NCI-H1436 (cell line): Measurements from ENCODE around the gene RPS6KL1.
A peak's percentile ranks its signal among the peaks of the same experiment; 100 is the strongest.

ENCODE experiments used
- DNase-seq: peaks from one replicate; lab custom pipeline; 2025; lab: John Stamatoyannopoulos, UW

The RPS6KL1 gene

DNA sequence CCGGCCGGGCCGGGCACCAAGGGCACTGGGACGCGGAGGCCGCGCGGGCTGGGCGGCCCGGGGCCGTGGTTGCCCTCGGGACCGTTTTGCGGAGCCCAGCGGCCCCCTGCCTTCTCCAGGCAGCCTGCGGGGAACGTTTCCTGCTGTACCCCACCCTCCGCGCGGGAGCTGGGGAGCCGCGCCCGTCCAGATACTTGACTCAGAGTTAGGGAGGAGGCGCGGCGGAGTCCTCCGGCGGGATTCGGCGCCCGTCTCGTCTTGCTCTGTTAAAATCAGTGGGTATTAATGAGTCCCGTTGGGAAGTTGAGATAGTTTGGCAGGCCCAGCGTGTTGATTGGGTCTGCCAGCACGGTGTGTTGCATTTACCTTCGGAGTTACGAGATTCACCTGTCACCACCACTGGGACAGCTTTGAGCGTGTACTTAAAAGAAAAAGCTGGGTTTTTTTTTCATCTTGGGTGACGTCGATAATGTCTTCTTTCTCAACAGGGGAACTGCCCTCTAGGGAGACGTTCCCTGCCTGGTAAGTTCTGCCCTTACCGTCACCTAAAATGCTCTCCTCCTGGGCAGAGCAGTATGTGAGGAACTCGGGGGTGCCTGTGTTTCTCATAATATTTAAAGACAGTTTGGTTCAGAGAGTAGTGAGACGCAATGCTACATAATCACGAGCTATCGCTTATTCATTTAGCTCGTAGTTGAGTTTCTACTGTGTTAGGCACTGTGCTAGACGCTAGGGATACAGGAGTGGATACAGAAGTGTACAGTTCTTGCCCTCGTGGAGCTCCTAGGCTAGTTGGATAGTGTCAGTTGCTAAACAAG, 40.7 kb downstream of the RPS6KL1 start:
- DNase-seq = no peak

DNA sequence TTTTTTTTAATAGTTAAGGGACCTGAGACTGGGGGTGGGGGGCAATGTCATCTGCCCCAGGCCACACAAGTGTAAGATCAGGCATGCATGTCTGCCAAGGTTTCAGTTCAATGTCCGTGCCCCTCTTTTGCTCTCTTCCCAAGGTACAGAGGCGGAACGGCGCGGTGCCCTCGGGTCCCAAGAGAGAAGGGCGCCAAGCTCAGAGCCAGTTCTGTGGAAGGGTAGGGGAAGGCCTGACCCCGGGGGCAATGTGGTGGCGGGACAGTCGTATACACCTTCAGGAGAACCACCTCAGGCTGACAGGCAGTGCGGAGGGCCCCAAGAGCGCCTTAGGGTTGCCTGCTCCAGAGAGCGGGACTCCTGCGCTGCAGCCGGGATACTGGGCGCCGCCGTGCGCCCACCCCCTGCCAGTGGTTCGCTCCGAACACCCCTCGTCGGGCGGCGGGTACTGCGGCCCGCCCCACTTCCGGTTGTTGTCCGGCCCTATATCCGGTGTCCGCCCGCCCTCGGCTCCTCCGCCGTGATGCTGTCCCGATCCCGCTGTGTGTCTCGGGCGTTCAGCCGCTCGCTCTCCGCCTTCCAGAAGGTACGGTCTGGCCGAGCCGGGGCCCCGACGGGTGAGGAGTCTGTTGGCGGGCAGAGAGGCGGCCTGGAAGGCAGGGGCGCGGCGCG, 41.5 kb downstream of the RPS6KL1 start, which contains the start of gene DLST:
Gene DLST, plus strand, starts transcription at position 486 of the 672 bp plus-strand sequence. Its CDS starts 38 bp downstream, at position 524.
- peak; percentile 82 for DNase-seq

DNA sequence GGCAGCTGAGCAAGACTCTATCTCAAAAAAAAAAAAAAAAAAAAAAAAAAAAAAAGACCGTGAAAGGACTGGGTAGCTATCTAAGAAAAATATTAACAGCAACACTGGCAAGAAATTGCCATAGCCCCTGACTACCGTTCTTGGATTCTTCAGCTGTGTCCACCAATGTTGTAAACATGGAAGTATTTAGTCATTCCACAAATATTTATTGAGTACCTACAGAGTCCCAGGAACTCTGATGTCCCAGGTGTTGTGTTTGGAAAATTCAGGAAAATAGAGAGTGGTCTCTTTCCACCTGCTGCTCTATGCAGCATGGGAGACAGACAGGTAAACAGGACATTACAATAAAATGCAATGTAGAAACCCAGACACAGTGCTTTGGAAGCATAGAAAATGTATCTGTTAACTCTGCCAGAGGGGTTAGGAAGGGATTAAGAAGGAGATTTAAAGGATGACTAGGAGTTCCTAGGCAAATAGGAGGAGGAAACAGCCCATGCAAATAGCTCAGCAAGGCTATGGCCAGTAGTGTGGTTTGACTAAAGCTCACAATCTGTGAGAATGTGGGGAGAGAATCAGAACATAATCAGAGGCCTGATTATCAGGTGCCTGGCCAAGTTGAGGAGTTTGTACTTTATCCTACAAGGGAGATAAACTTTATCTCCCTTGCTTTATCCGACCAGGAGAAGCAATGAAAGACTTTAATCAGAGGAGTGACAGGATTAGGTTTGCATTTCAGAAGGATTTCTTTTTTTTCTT, 43.5 kb downstream of the RPS6KL1 start:
- DNase-seq = no peak

DNA sequence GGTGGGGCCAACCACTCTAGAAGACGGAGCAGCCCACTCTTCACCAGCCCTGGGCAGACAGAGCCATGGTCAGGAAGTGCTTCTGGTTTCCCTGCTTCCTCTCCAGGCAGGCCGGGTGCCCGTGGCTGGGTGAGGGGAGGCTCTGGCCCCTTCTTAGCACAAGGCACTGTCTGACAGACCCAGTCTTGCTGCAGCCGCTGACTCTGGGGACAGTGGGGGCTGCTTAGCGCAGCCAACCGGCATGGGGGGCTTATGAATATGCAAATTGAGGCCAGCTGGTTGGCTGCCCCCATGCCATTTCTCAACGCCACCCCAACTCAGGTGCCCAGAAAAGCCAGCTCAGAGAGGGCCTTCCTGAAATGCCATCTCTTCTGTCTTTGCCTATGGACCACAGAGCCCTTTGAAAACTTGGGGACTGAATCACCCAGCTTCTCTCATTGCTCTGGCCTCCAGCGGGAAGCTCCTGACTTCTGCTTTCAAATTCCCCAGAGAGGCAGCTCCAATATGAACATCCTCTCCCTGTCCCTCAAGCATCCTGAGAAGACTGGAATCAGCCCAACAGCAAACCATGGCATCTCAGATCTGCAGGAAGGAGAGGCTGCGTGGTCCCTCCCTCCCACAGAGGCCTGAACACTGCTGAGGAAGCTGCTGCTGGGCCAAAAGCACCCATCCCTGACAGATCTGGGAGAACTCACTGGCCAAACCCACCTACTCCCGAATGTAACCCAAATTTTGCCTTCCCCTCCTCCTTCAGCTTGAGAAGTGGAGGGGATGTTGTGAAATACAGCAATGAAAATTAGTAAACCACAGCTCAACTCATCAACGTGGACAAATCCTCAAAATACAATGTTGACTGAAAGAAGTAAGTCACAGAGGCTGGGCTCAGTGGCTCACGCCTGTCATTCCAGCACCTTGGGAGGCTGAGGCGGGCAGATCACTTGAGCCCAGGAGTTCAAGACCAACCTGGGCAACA, 46.8 kb downstream of the RPS6KL1 start, which contains the start of gene PROX2:
Gene PROX2, minus strand, starts transcription at position 205 of the 973 bp plus-strand sequence. CDS start 12,311 bp downstream, outside the sequence.
- DNase-seq = no peak

DNA sequence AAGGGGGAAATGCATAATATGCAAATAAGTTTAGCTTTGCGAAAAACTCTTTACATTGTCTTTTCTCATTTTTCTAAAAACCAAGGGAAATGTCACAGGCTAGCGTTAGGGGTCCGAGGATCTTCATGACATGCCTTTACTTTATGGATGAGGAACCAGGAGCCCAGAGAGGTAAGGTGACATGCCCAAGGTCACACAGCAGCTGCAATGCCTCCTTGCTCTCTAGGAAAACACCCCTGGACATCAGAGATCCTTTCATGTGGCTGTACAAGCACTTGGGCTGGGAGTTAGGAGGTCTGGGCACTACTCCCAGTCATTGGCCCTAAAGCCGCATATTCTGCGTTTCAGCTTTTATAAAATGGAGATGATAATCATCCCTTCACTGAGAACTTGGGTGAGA, 47.9 kb downstream of the RPS6KL1 start:
- DNase-seq = no peak

DNA sequence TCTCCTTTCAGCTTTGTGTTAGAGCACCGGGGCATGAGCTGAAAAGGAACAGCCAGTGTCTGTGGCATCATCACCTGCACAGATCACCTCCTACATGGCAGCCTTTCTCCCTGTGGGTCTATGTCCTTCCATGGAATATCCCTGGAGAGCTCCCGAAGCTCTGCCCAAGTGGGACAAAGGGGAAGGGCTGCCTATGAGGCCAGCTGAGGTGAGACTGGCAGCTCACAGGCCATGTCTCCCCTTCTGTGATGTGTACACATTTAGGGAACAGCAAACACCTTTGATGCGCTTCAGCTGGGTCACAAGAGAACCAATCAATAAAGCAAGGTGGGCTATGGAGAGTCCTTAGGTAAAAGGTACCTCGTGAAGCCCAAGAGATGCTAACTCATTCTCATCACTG, 51.2 kb downstream of the RPS6KL1 start:
- DNase-seq = no peak

DNA sequence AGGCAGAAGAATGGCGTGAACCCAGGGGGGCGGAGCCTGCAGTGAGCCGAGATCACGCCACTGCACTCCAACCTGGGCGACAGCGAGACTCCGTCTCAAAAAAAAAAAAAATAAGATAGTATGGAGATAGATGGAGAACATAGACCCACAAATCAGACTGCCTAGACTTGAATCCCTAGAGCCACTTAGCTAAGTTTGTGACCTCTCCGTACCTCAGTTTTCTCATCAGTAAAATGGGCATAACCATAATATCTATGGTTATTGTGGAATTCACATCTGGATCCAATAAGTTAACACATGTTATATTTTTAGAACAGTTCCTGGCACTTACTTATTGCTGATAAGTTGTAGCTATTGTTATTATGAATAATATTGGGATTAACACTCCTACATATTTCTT, 54.3 kb downstream of the RPS6KL1 start:
- DNase-seq = no peak

DNA sequence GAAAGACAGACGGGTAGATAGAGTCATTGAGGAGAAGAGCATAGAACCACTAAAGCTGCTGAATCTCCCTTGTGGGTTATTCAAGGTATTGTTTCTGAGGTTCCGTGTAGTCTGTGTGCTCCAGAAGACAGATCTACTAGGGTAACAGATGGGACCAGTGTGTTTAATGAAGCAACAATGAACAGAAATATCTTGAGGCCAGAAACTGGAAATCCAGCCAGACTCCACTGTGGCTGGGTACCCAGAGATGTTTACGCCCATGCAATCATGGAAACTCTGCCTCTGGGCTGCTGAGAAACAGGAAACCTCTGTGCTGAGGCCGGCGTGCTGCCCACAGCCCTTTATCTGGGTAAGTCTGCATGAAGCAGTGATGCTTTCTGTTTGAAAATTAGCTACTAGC, 55.4 kb downstream of the RPS6KL1 start:
- no peak for DNase-seq

DNA sequence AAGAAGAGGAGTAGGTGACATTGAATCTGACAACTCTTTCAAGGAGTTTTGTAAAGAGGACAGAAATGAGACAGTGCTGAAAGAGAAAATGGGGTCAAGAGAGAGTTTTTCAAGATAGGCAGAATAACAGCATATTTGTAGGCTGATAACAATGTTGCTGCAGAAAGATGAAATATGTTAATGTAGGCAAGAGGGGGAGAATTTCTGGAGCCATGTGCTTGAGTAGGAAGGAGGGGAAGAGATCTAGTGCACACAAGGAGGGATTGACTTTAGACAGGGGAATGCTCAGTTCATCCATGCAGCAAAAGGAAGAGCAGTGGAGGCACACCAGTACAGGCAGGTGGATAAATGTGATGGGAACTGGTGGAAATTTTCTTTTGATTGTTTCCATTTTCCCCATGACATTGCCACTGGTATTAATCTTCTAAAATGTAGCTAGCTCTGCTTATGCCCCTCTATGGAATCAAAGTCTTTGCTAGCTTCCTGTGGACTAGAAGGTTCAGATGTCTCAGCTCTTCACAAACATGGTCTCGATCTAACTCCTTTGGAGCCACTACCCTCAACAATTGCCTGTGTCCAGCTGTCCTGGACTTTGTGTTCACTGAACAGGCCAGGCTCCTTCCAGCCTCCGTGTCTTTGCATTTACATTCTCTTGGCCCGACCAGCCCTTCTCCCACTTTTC, 56.2 kb downstream of the RPS6KL1 start:
- no peak for DNase-seq

DNA sequence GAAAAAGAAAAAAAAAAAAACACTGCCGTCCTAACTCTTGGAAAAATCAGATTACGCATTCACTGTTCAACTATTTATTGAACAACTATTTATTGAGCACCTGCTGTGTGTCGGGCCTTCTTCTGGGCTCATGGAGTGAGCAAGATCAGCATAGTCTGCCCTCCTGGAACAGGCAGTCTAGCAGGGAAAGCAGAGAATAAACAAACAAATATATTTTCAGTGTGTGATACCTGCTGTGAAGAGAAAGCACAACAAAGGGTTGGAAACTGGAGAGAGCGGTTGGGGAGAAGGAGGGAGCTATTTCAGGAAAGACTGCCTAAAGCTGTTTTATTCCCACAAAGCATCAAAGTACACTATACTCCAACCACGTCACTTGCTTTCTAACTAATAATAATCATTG, 57.9 kb downstream of the RPS6KL1 start:
- DNase-seq = no peak

DNA sequence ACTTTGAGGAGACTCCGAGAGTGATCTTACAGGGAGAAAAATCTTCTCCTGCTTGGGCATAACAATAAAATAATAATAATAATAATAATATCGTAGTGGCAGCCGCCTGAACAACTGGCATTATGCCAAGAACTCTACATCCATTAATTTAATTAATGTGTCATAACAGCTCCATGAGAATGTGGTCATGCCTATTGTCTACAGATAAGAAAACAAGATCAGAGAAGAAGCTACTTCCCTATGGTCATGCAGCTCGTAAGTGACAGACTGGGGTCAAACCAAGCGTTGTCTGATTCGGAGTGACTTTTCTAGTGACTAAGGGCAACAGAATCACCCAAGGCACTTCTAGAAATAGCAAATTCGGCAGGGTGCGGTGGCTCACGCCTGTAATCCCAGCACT, 58.9 kb downstream of the RPS6KL1 start:
- DNase-seq = no peak

DNA sequence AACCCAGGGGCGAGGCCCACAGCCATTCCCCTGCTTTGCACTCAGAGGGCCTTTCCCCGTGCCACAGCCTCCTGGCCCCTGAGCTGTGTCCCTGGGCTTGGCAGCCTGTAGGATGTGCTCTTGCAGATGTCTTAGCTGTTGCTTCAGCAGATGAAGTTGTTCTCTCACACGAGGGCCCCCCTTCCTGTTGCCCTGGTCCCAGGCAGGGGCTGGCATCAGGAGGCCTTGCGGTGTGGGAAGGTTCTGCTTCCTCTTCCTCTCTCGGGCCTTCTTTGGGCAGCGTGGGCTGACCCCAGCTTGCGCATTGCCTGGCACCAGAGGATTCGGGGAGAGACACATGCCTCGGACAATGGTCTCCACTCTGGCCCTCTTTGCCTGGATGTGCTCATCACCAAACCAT, 59.8 kb downstream of the RPS6KL1 start:
- no peak for DNase-seq

DNA sequence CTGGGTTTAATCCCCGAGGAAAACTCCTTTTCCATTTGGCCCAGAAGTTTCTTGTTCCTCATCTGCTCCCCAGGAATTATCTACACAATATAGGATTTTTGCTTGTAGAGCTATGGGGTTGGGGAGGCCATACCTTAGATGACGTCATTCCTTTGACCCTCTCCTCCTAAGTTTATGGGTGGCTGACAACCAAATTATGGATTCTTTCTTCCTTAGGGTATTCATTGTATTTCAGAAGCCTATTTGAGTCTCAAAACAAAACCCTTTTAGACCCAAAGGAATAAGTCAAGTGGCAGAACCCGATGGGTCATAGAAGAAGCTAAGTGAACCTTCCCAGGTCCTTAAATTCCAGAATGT, 61.3 kb downstream of the RPS6KL1 start:
- DNase-seq = no peak

DNA sequence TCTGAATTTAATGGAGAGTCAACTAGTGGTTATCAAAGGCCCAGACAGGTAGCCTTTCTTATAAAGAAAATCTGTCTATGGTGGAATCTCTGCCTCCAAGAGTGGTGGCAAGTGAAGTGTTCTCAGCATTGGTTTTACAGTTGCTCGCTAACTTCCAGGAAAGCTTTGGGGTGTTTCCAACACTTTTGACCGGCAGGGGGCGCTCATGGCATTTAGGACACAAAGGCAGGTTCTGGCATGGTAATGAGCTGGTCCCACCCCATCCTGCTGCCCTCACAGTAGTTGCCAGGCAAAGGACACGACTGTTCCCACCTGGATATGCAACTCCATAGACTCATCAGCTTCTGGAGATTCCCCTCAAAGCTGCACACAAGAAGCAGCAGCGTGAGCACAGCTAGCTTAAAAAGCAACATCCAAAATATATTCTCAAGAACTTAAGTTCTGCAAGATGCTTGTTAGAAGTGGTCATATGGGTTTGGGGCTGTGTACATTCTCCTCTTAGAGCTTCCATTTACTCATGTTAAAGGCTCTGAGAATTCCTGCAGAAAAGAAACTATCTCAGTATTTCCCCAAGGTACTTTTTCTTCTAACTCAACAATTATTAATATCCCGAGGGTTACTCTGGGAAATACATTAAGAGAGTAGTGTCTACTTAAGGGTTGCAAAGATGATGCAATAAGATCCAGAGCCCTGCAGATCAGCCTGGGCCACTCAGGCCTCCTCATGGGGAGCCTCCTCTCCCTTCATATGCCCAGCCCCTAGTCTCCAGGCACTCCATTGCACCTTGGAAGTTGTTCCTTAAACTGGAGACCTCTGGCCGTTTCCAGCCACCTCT, 61.9 kb downstream of the RPS6KL1 start:
- DNase-seq = peak; percentile 74

DNA sequence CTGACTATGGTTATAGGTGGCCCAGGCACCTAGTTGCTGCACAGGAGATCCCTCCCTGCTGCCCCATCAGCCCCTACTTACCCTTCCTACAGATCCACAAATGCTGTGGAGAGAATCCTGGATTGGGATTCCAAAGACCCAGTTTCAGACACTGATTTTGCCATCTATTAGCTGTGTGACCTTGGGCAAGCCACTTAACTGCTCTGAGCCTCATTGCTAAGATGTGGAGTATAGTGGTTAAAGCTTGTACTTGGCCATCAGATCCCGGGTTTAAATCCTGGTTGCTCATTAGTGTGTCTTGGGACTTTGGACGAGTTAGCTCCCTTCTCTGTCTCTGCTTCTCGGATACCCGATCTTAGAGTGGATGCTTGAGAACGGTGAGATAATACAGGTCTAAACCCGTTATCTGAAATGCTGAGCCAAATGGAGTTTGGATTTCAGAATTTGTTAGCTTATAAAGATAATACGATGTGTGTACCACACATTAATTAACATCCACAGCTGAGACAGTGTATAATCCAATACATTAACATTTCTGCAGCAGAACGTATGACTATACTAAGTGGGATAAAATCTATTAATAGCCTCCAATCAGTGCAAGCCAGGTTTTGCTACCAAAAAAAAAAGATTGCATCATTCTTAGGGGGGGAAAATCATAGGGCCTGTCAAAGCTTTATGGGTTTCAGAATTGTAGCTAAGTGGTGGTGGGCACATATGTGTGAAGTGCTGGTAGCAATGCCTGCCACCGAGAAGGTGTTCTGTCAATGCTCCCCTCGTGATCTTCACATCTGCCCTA, 63.1 kb downstream of the RPS6KL1 start:
- DNase-seq = no peak

DNA sequence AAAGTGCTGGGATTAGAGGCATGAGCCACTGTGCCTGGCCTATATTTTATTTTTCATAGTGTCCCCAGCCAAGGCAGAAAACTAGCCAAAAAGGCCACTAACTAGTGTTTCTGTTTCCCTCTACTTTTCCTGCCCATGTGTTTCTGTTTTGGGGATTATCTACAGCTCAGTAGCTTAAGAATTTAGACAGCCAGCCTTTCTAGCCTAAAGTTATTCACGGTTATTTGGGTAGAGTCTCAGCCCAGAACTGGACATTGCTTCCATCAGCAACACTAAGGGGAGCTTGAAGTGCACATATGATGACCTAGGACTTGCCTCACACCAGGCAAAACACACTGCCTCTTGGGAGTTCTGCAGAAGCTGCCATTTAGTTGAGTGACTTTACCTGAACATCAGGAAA, 65.0 kb downstream of the RPS6KL1 start:
- no peak for DNase-seq

DNA sequence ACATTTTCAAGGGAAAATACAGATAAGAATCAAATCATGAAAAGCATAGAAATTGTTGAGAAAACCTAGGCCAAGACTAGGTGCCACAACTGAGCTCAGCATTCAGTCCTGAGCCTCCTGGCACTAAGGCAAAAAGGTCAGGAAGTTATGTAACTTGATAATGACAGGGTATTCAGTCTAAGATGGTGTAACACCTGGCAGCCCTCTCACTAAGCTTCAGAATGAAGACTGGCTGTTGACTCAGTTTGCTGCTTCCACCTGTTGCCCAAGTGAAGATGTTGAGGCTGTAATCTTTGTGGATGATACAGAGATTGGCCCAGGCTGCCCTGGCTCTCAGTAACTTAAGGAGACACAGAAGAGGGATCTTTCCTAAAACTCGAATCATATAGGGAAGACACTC, 66.7 kb downstream of the RPS6KL1 start:
- no peak for DNase-seq

DNA sequence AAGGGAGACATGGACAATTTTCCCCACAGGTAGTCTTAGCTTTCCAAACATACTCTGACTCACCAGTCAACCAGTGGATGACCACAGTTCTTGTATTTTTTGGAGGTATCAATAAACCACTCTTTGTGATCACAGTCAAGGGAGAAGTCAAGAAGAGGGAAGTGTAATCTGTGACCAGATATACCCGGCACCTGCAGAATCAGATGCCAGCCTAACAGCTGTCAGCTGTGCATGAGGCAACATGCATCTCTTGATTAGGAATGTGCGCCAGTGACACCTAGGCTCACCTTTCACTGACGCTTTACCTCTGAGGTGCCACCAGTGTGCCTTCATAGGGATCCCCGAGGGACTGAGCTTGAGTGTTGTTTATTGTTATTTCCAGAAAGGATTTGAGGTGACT, 67.1 kb downstream of the RPS6KL1 start:
- peak; percentile 9 for DNase-seq

DNA sequence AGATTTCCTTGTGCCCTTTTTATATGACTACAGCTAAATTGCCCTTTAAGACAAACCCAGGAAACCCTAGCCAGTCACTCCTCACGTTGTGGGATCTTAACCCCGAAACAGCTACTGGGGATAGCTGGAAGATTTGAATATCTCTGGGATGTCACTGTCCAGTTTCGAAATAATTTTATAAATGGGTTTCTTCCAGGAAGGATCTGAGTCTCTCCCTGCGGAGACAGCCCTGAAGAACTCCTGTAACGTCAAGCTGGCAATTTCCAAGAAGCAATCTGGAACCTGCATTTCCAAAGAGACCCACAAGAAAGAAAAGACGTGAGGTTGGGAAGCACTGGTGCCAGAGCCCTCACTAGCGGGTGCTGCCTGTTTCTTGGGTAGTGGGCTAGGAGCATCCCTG, 68.0 kb downstream of the RPS6KL1 start:
- DNase-seq = no peak
